Bronchial epithelial cell (primary cell): ENCODE data around the gene INSL6. TPM values are rescaled to one million over a fixed set of nuclear protein-coding genes. Genes with fewer than 3 reads are reported as not detected.
A peak's percentile ranks its signal among the peaks of the same experiment; 100 is the strongest.
"Not testable (repeated sequence)": the region's sequence is repeated elsewhere in the genome, so short reads cannot be mapped to it uniquely, and the experiment has no call there.

Source experiments
- DNase-seq: peaks from one replicate; pipeline ENCODE4 v3.0.0-alpha.2; 2010; ENCODE audit warnings: low read depth
- FAIRE-seq: peaks from 2 replicates; lab custom pipeline; 2011; peaks lifted over from hg19 to GRCh38; lab: Jason Lieb, UNC
- H3K27me3 ChIP-seq: 2 replicates; pipeline ENCODE4 v1.5.1; 2011; ENCODE audit warnings: low read length; ENCODE audit not compliant: control insufficient read depth, insufficient read depth
- H3K36me3 ChIP-seq: 2 replicates; pipeline ENCODE4 v1.5.1; 2011; ENCODE audit warnings: low read length; ENCODE audit not compliant: control insufficient read depth, insufficient read depth
- H3K4me3 ChIP-seq: 2 replicates; pipeline ENCODE4 v1.5.1; 2011; ENCODE audit warnings: mild to moderate bottlenecking, low read depth, low read length, control low read depth
- CTCF ChIP-seq: IDR thresholded peaks from 2 replicates; pipeline ENCODE4 v1.5.1; 2011; ENCODE audit warnings: mild to moderate bottlenecking, moderate library complexity, low read length, control low read depth, inconsistent platforms; ENCODE audit not compliant: insufficient read depth, severe bottlenecking
- total RNA-seq: library from RNA; depleted of rRNA; stranded (reverse); fragments of >200 nt; gene quantifications from 2 replicates; pipeline ENCODE4 v1.2.1, GENCODE V29; 2014

The INSL6 gene
- total RNA-seq, 1 donor from 2014 or later = not detected

- DNase-seq = no peak
- peaks cover 1% of the 10 kb centered on the region for H3K27me3 ChIP-seq
- no peak overlapping the region for H3K4me3 ChIP-seq
- no peaks in the 10 kb centered on the region for H3K36me3 ChIP-seq
- no peak for TF ChIP-seq CTCF
- FAIRE-seq = no peak
These were observed 7.9 kb upstream of the INSL6 start for GRCh38 chr9:5193345-5193744.

GRCh38 chr9:5191985-5192384 lies 6.5 kb upstream of the INSL6 start:
- no peak overlapping the region for H3K4me3 ChIP-seq
- TF ChIP-seq CTCF = no peak
- H3K27me3 ChIP-seq = peaks cover 1% of the 10 kb centered on the region
- DNase-seq (no peak), FAIRE-seq (no peak)
- H3K36me3 ChIP-seq = no peaks in the 10 kb centered on the region

GRCh38 chr9:5188060-5188984 lies 2.9 kb upstream of the INSL6 start:
- no peak for TF ChIP-seq CTCF
- DNase-seq (no peak), FAIRE-seq (no peak)
- Histone ChIP-seq H3K4me3 (no peak overlapping the region), H3K27me3 (peaks cover 1% of the 10 kb centered on the region), H3K36me3 (no peaks in the 10 kb centered on the region)

- no peak overlapping the region for H3K4me3 ChIP-seq
- peak; percentile 80 for TF ChIP-seq CTCF
- DNase-seq (peak; percentile 68), FAIRE-seq (no peak)
- peaks cover 1% of the 10 kb centered on the region for H3K27me3 ChIP-seq
- no peaks in the 10 kb centered on the region for H3K36me3 ChIP-seq
These were observed 1.2 kb upstream of the INSL6 start for GRCh38 chr9:5186416-5187169.

- Histone ChIP-seq H3K4me3 (no peak overlapping the region), H3K27me3 (no peaks in the 10 kb centered on the region), H3K36me3 (no peaks in the 10 kb centered on the region)
- DNase-seq (no peak), FAIRE-seq (no peak)
- TF ChIP-seq CTCF = no peak
These were observed 663 bp downstream of the INSL6 start for GRCh38 chr9:5184776-5185175.

GRCh38 chr9:5180631-5181030 lies 4.8 kb downstream of the INSL6 start:
- H3K27me3 ChIP-seq, H3K36me3 ChIP-seq, H3K4me3 ChIP-seq, FAIRE-seq, DNase-seq: not testable (repeated sequence)
